Suprapubic skin (tissue), 4 donors: Measurements from ENCODE around the gene AHRR. TPM values are rescaled to one million over a fixed set of nuclear protein-coding genes. Genes with fewer than 3 reads are reported as not detected.
A peak's percentile ranks its signal among the peaks of the same experiment; 100 is the strongest.

Experiments
- DNase-seq, 2 donors: peaks; one replicate each; pipeline ENCODE4 v3.0.0-alpha.2; 2019; ENCODE audit warnings: low spot score in 2 of 2
- H3K27ac ChIP-seq: fragments of 200-600 bp; sonication (generic); one replicate; pipeline ENCODE4 v1.5.1; 2019
- H3K27me3 ChIP-seq: fragments of 200-600 bp; sonication (generic); one replicate; pipeline ENCODE4 v1.5.1; 2019
- H3K36me3 ChIP-seq: fragments of 200-600 bp; sonication (generic); one replicate; pipeline ENCODE4 v1.5.1; 2019
- H3K4me1 ChIP-seq: fragments of 200-600 bp; sonication (generic); one replicate; pipeline ENCODE4 v1.5.1; 2019
- H3K4me3 ChIP-seq: fragments of 200-600 bp; sonication (generic); one replicate; pipeline ENCODE4 v1.5.1; 2019; ENCODE audit warnings: mild to moderate bottlenecking
- H3K9me3 ChIP-seq: fragments of 200-600 bp; sonication (generic); one replicate; pipeline ENCODE4 v1.5.1; 2019
- EP300 ChIP-seq: sonication (generic); formaldehyde crosslinking; IDR thresholded peaks from one replicate; pipeline ENCODE4 v1.6.1; 2017; ENCODE audit warnings: antibody characterized with exemption
- POLR2A ChIP-seq, 2 donors: fragments of 450-650 bp; IDR thresholded peaks; one replicate each; pipeline ENCODE4 v1.6.1; 2017; ENCODE audit warnings: antibody characterized with exemption in 2 of 2, mild to moderate bottlenecking in 2 of 2, moderate library complexity in 2 of 2
- POLR2AphosphoS5 ChIP-seq, 3 donors: sonication (generic); formaldehyde crosslinking; IDR thresholded peaks; one replicate each; pipeline ENCODE4 v1.6.1; 2017; ENCODE audit warnings: antibody characterized with exemption in 3 of 3
- WGBS: methylation state at CpG from one replicate; pipeline ENCODE4 v1.1.5; 2018; 5-methylcytosine and 5-hydroxymethylcytosine counted together
- total RNA-seq, 4 donors: library from RNA; depleted of rRNA; stranded (reverse); fragments of >200 nt; gene quantifications; one replicate each; pipeline ENCODE4 v1.1.0, GENCODE V29; 2016
- TF ChIP-seq, protein P1 (sequence below), 2 donors: fragments of 200-600 bp in 1 of 2; fragments of 450-650 bp in 1 of 2; sonication (generic) in 1 of 2; IDR thresholded peaks; one replicate each; pipeline ENCODE4 v1.5.1; 2016 to 2019; ENCODE audit warnings: antibody characterized with exemption in 2 of 2, mild to moderate bottlenecking in 1 of 2, moderate library complexity in 1 of 2

Gene AHRR
- total RNA-seq, 4 donors from 2014 or later = 3.0 to 10.7 (median 4.2) TPM

DNA sequence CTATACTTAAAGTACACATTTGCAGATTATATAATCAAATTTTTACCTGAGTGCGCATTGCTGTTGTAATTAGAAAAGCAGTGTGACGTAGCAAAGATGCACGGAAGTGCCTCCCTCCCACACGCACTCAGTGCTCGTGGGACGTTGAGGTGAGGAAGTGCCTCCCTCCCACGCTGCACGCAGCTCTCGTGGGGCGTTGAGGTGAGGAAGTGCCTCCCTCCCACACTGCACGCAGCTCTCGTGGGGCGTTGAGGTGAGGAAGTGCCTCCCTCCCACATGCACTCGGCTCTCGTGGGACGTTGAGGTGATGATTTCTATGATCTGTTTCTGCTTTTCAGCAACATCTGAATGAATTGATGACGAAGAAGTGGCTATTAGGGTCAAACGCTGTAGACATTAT lies 142.4 kb downstream of the AHRR start:
- Histone ChIP-seq H3K9me3 (no peaks in the 10 kb centered on the region), H3K27ac (no peak overlapping the region), H3K4me1 (peaks cover 12% of the 10 kb centered on the region), H3K36me3 (peaks cover 69% of the 10 kb centered on the region), H3K4me3 (no peak overlapping the region), H3K27me3 (no peaks in the 10 kb centered on the region)
- no peak for TF ChIP-seq POLR2A (IDR thresholded peaks at IDR 0.05)
- TF ChIP-seq, protein P1, sequence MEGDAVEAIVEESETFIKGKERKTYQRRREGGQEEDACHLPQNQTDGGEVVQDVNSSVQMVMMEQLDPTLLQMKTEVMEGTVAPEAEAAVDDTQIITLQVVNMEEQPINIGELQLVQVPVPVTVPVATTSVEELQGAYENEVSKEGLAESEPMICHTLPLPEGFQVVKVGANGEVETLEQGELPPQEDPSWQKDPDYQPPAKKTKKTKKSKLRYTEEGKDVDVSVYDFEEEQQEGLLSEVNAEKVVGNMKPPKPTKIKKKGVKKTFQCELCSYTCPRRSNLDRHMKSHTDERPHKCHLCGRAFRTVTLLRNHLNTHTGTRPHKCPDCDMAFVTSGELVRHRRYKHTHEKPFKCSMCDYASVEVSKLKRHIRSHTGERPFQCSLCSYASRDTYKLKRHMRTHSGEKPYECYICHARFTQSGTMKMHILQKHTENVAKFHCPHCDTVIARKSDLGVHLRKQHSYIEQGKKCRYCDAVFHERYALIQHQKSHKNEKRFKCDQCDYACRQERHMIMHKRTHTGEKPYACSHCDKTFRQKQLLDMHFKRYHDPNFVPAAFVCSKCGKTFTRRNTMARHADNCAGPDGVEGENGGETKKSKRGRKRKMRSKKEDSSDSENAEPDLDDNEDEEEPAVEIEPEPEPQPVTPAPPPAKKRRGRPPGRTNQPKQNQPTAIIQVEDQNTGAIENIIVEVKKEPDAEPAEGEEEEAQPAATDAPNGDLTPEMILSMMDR (IDR thresholded peaks at IDR 0.05) = no peak
- DNase-seq = peak; percentile 23 to 54
- WGBS = 88% methylated on average over 18 of the region's 18 CpGs

DNA sequence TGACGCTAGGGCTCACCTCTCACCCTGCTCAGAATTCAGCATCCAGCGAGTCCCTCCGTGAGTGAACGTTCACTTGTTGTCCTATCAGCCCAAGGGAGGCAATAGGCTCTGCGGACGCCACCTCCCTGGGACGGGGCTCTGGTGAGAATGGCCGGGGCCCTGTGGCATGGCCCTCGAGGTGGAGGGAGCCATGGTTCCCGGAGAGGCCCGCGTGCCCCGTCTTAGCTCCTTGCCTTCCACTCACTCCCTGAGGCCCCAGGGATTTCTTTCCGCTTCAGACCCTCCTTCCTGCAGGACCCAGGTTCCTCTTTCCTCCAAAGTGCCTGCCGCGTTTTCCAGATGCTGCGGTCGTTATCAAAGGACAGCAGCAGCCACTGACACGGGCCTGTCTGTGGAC lies 142.9 kb downstream of the AHRR start:
- WGBS = 89% methylated on average over 17 of the region's 19 CpGs
- Histone ChIP-seq H3K4me3 (no peak overlapping the region), H3K27ac (no peak overlapping the region), H3K36me3 (peaks cover 71% of the 10 kb centered on the region), H3K27me3 (no peaks in the 10 kb centered on the region), H3K9me3 (no peaks in the 10 kb centered on the region), H3K4me1 (peaks cover 10% of the 10 kb centered on the region)
- peak; percentile 59 to 63 for DNase-seq
- TF ChIP-seq POLR2AphosphoS5 (IDR thresholded peaks at IDR 0.05) = no peak
- TF ChIP-seq EP300 = no peak
- TF ChIP-seq, protein P1 (IDR thresholded peaks at IDR 0.05) = no peak
- TF ChIP-seq POLR2A (IDR thresholded peaks at IDR 0.05) = no peak

DNA sequence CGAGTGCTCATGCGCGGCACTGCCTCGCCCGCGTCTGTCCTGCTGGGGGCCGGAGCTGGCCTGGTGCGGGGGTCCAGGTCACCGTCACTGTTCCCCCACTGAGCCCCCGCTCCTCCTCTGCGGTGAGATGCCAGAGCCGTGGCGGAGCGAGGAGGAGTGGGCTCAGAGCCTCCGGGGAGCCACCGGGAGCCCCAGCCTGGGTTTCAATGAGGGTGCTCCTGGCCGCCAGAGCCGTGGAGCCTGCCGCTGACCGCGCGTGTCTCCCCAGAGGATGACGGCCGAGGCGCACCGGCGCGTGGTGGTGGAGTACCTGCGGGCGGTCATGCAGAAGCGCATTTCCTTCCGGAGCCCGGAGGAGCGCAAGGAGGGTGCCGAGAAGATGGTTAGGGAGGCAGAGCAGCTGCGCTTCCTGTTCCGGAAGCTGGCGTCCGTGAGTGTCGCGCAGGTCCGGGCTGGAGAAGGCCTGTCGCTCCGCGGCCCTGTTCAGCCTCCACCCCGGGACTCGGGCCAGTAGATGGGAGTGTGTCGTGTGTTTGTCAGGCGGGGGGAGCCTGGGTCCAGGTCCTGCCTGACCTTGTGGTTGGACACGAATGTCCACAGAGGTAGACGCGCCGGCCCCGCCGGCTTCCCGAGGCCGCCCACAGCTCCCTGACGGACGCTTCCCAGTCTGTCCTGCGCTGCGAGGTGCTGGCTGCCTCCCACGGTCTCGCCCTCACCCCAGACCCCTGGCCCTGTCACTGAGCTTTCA lies 143.5 kb downstream of the AHRR start:
- peak overlapping the region; percentile 31 for H3K4me3 ChIP-seq
- DNase-seq = peak; percentile 64 to 75

DNA sequence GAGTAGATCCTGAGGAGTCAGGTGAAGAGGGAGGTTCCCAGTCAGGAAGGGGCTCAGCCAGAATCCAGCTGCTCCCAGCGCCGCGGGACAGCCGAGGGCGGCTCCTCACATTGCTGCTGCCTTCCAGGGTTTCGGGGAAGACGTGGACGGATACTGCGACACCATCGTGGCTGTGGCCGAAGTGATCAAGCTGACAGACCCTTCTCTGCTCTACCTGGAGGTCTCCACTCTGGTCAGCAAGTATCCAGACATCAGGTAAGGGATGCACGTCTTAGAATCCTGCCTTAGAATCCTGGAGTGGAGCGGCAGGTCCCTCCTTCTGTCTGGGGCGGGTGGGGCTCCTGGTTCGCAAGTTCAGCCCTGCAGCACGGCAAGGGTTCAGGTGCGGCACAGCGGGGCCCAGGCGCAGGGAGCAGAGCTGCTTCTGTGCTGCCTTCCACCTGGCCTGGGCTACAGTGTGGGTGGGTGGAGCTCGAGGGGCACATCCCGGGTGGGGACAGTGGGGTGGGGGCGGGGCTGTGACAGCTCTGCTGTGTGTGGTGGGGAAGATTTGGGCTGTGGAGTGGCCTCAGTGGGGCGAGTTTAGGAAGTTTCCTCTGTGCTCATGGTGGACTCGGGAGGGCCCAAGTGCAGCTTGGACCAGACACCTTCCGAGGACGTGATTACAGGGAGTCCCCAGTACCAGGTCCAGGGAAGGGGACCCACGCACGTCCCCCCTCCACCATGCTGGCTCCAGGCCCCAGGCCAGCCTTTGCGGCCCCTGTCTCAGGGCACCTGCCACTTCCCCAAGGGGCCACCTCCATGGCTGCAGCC lies 144.3 kb downstream of the AHRR start:
- TF ChIP-seq, protein P1 (IDR thresholded peaks at IDR 0.05) = no peak
- TF ChIP-seq EP300 (no peak), POLR2AphosphoS5 (IDR thresholded peaks at IDR 0.05) (no peak), POLR2A (IDR thresholded peaks at IDR 0.05) (no peak)
- no peaks in the 10 kb centered on the region for H3K27me3 ChIP-seq
- peak overlapping the region; percentile 21 for H3K27ac ChIP-seq
- peaks cover 11% of the 10 kb centered on the region for H3K4me1 ChIP-seq
- H3K4me3 ChIP-seq = peak overlapping the region; percentile 31
- WGBS = 73% methylated on average over 12 of the region's 29 CpGs
- peaks cover 66% of the 10 kb centered on the region for H3K36me3 ChIP-seq
- DNase-seq = peak; percentile 51 to 60
- no peaks in the 10 kb centered on the region for H3K9me3 ChIP-seq

More for the DNA sequence above, 143.5 kb downstream of the AHRR start:
- 63% methylated on average over 25 of the region's 63 CpGs for WGBS
- Histone ChIP-seq H3K27ac (peak overlapping the region; percentile 21), H3K9me3 (no peaks in the 10 kb centered on the region), H3K4me1 (peaks cover 4% of the 10 kb centered on the region), H3K27me3 (no peaks in the 10 kb centered on the region), H3K36me3 (peaks cover 67% of the 10 kb centered on the region)
- TF ChIP-seq POLR2AphosphoS5 (IDR thresholded peaks at IDR 0.05) (no peak), EP300 (no peak), POLR2A (IDR thresholded peaks at IDR 0.05) (no peak)
- TF ChIP-seq, protein P1 (IDR thresholded peaks at IDR 0.05) = no peak
